ENCODE data around the gene OR6N1.

DNA sequence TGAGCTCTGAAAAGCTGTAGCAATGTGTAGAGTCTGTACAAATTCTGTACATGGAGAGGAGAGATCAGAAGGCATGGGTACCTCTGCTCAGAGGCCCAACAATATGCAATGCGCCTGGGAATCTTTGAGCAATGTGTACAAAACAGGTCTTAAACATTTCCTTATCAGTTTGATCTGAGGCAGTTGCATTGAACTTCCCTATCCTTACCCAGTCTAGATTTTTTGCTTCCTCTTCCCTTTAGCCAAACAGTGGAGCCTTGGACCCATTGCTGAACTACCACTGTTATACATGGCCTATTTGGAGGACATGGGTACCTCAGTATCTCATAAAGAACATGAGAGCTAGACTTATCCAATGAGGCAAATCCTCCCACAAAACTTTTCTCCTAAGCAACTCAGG is 46.6 kb upstream of the OR6N1 start:
- no peak for TF ChIP-seq POLR2A (IDR thresholded peaks at IDR 0.05)
- no peak for TF ChIP-seq POLR2AphosphoS5 (IDR thresholded peaks at IDR 0.05)
- no peak for TF ChIP-seq CTCF (IDR thresholded peaks at IDR 0.05)
